ENCODE measurements around the gene MYH7.
"Not testable (repeated sequence)": the region's sequence is repeated elsewhere in the genome, so short reads cannot be mapped to it uniquely, and the experiment has no call there.

The MYH7 gene

DNA sequence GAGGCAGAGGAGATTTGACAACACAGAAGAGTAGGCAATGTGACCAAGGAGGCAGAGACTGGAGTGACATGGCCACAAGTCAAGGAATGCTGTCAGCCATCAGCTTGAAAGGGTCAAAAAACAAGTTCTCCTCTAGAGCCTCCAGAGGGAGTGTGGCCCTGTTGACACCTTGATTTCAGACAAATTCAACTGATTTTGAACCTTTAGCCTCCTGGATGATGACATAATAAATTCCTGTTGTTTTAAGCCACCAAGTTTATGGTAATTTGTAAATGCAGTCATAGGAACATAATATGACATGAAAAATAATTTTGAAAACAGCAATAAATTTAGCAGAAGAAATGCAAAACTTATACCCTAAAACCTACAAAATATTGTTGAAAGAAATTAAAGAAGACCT, 25.5 kb upstream of the MYH7 start:
- H2AFZ ChIP-seq (ENCODE audit: low read depth): no peak overlapping the region

DNA sequence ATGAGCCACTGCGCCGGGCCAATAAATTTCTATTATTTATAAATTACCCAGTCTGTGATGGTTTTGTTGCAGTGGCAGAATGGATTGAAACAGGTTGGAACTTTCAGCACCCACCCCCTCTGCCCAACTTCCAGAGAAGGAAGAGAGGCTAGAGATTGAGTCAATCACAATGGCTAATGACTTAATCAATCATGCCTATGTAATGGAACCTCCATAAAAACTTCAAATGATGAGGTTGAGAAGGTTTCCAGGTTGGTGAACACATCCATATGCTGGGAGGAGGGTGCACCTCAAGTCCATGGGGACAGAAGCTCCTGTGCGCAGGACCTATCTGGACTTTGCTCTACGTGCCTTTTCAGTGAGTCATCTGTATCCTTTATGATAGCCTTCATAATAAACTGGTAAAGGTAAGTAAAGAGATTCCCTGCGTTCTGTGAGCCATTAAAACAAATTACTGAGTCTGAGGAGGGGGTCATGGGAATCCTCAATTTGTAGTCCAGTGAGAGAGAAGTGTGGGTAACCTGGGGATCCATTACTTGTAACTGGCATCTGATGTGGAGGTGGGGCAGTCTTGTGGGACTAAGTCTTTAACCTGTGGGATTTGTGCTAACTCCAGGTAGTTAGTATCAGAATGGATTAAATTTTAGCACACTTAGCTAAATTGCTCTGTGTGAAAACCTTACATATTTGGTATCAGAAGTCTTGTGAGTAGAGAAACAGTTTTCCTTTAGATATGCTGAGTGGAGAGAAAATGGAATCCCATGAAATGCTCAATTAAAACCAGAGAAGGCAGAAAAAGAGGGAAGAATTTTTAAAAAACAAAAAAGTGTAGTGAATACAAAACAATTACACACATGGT, 22.4 kb upstream of the MYH7 start:
- no peak overlapping the region for H3K9ac ChIP-seq
- TF ChIP-seq, protein P1, sequence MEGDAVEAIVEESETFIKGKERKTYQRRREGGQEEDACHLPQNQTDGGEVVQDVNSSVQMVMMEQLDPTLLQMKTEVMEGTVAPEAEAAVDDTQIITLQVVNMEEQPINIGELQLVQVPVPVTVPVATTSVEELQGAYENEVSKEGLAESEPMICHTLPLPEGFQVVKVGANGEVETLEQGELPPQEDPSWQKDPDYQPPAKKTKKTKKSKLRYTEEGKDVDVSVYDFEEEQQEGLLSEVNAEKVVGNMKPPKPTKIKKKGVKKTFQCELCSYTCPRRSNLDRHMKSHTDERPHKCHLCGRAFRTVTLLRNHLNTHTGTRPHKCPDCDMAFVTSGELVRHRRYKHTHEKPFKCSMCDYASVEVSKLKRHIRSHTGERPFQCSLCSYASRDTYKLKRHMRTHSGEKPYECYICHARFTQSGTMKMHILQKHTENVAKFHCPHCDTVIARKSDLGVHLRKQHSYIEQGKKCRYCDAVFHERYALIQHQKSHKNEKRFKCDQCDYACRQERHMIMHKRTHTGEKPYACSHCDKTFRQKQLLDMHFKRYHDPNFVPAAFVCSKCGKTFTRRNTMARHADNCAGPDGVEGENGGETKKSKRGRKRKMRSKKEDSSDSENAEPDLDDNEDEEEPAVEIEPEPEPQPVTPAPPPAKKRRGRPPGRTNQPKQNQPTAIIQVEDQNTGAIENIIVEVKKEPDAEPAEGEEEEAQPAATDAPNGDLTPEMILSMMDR (conservative IDR thresholded peaks at IDR 0.05; ENCODE audit: low read depth, low read length): no peak
- no peaks in the 10 kb centered on the region for H3K4me1 ChIP-seq (ENCODE audit: low read depth, poor library complexity, severe bottlenecking)
- H3K27me3 ChIP-seq (ENCODE audit: insufficient read depth, low read depth): no peaks in the 10 kb centered on the region
- no peaks in the 10 kb centered on the region for H3K36me3 ChIP-seq (ENCODE audit: insufficient read depth)
- H2AFZ ChIP-seq (ENCODE audit: low read depth): no peak overlapping the region
- no peaks in the 10 kb centered on the region for H4K20me1 ChIP-seq (ENCODE audit: insufficient read depth)
- no peaks in the 10 kb centered on the region for H3K79me2 ChIP-seq (ENCODE audit: insufficient read depth, low read depth)
- H3K27ac ChIP-seq: no peak overlapping the region
- no peak overlapping the region for H3K4me3 ChIP-seq (IDR thresholded peaks at IDR 0.05; ENCODE audit: insufficient read depth, low read depth, low read length)
- no peak overlapping the region for H3K4me2 ChIP-seq

More for the DNA sequence above, 25.5 kb upstream of the MYH7 start:
- TF ChIP-seq, protein P1 (conservative IDR thresholded peaks at IDR 0.05; ENCODE audit: low read depth, low read length): no peak
- Histone ChIP-seq H3K4me2 (no peak overlapping the region), H3K27me3 (ENCODE audit: insufficient read depth, low read depth) (no peaks in the 10 kb centered on the region), H3K36me3 (ENCODE audit: insufficient read depth) (no peaks in the 10 kb centered on the region), H3K4me3 (IDR thresholded peaks at IDR 0.05; ENCODE audit: insufficient read depth, low read depth, low read length) (no peak overlapping the region), H4K20me1 (ENCODE audit: insufficient read depth) (no peaks in the 10 kb centered on the region), H3K79me2 (ENCODE audit: insufficient read depth, low read depth) (no peaks in the 10 kb centered on the region), H3K9ac (no peak overlapping the region), H3K27ac (no peak overlapping the region), H3K4me1 (ENCODE audit: low read depth, poor library complexity, severe bottlenecking) (no peaks in the 10 kb centered on the region)

DNA sequence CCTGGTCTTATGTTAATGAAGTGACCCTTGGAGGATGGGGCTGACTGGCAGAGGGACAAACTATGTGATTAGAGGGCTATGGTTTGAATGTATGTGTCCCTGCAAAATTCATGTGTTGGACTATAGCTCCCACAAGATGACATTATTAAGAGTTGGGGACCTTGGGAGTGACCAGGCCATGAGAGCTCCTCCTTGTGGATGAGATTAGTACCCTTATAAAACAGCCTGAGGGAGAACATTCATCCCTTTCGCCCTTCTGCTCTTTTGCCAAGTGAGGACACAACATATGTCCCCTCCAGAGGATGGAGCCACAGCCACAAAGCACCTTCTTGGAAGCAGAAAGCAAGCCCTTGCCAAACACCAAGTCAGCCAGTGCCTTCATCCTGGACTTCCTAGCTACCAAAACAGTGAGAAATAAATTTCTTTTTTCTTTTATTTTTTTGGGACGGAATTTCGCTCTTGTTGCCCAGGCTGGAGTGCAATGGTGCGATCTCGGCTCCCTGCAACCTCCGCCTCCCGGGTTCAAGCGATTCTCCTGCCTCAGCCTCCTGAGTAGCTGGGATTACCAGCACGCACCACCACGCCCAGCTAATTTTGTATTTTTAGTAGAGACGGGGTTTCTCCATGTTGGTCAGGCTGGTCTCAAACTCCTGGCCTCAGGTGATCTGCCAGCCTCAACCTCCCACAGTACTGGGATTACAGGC, 21.6 kb upstream of the MYH7 start:
- not testable (repeated sequence) for H3K27ac ChIP-seq; H3K27me3 ChIP-seq (ENCODE audit: insufficient read depth, low read depth); H3K4me3 ChIP-seq (IDR thresholded peaks at IDR 0.05; ENCODE audit: insufficient read depth, low read depth, low read length); H2AFZ ChIP-seq (ENCODE audit: low read depth); H3K9ac ChIP-seq; H3K4me1 ChIP-seq (ENCODE audit: low read depth, poor library complexity, severe bottlenecking); H3K36me3 ChIP-seq (ENCODE audit: insufficient read depth); H3K4me2 ChIP-seq; H4K20me1 ChIP-seq (ENCODE audit: insufficient read depth); H3K79me2 ChIP-seq (ENCODE audit: insufficient read depth, low read depth)

DNA sequence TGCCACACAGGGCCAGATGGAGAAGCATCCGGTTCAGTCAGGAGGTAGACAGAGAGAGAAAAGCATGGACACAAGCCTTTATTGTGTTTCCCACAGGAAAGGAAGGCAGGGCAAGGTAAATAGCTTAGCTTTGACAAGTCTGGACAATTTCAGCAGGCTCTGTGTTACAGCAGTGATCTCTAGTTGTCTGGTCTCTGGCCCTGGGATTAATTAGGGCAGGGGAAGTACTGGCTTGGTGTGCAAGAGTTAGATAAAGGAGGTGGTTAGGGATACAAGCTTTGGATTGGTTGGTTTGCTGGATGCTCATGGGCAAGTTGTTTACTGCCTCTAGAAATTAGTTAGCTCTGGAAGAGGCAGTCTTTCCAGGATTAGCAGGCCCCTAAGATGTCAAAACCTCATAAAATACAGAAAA, 19.0 kb upstream of the MYH7 start:
- no peak overlapping the region for H3K4me3 ChIP-seq (IDR thresholded peaks at IDR 0.05; ENCODE audit: insufficient read depth, low read depth, low read length)
- no peak overlapping the region for H3K4me2 ChIP-seq
- H3K4me1 ChIP-seq (ENCODE audit: low read depth, poor library complexity, severe bottlenecking): no peaks in the 10 kb centered on the region
- no peak overlapping the region for H2AFZ ChIP-seq (ENCODE audit: low read depth)
- no peak overlapping the region for H3K9ac ChIP-seq
- H4K20me1 ChIP-seq (ENCODE audit: insufficient read depth): no peaks in the 10 kb centered on the region
- no peaks in the 10 kb centered on the region for H3K27me3 ChIP-seq (ENCODE audit: insufficient read depth, low read depth)
- H3K27ac ChIP-seq: no peak overlapping the region
- no peaks in the 10 kb centered on the region for H3K36me3 ChIP-seq (ENCODE audit: insufficient read depth)
- TF ChIP-seq, protein P1 (conservative IDR thresholded peaks at IDR 0.05; ENCODE audit: low read depth, low read length): no peak
- H3K79me2 ChIP-seq (ENCODE audit: insufficient read depth, low read depth): no peaks in the 10 kb centered on the region

DNA sequence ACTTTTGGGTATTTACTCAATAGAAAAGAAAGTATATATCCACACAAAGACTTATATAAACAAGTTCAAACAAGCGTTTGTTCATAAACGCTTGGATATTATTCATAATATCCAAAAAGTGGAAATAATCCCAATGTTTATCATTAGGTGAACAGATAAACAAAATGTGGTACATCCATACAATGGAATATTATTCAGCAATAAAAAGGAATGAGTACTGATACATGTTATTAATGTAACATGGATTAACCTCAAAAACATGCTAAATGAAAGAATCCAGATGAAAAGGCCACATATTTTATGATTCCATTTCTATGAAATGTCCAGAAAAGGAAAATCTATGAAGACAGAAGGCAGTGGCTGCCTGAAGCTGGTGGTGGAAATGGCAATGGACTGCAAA, 16.8 kb upstream of the MYH7 start:
- H3K4me2 ChIP-seq: no peak overlapping the region
- H3K27ac ChIP-seq: no peak overlapping the region
- no peak overlapping the region for H3K9ac ChIP-seq
- H3K4me3 ChIP-seq (IDR thresholded peaks at IDR 0.05; ENCODE audit: insufficient read depth, low read depth, low read length): no peak overlapping the region
- H3K79me2 ChIP-seq (ENCODE audit: insufficient read depth, low read depth): no peaks in the 10 kb centered on the region
- no peaks in the 10 kb centered on the region for H3K27me3 ChIP-seq (ENCODE audit: insufficient read depth, low read depth)
- H2AFZ ChIP-seq (ENCODE audit: low read depth): no peak overlapping the region
- H3K36me3 ChIP-seq (ENCODE audit: insufficient read depth): no peaks in the 10 kb centered on the region
- H4K20me1 ChIP-seq (ENCODE audit: insufficient read depth): no peaks in the 10 kb centered on the region
- TF ChIP-seq, protein P1 (conservative IDR thresholded peaks at IDR 0.05; ENCODE audit: low read depth, low read length): no peak
- no peaks in the 10 kb centered on the region for H3K4me1 ChIP-seq (ENCODE audit: low read depth, poor library complexity, severe bottlenecking)
